Measurements from ENCODE around the gene PTPRO.

The PTPRO gene

DNA sequence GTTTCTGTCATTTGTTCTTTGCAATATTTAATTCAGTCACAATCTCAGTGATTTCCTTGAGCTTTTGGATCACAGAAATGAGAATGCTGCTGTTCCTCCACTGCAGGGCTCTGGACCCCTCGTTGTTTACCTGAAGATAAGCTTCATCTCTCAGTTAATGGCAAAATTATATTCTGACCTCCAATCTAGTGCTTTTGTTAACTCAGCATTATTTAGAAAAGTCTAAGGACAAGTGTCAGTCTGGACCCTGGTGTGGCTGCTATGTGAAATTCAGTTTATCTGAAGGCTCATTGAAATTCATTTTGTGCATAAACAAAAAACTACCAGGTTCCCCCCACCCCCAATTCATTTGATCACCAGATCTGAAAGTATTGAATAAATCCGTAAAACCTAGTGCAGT lies 84.7 kb downstream of the PTPRO start:
- TF ChIP-seq, protein P1, sequence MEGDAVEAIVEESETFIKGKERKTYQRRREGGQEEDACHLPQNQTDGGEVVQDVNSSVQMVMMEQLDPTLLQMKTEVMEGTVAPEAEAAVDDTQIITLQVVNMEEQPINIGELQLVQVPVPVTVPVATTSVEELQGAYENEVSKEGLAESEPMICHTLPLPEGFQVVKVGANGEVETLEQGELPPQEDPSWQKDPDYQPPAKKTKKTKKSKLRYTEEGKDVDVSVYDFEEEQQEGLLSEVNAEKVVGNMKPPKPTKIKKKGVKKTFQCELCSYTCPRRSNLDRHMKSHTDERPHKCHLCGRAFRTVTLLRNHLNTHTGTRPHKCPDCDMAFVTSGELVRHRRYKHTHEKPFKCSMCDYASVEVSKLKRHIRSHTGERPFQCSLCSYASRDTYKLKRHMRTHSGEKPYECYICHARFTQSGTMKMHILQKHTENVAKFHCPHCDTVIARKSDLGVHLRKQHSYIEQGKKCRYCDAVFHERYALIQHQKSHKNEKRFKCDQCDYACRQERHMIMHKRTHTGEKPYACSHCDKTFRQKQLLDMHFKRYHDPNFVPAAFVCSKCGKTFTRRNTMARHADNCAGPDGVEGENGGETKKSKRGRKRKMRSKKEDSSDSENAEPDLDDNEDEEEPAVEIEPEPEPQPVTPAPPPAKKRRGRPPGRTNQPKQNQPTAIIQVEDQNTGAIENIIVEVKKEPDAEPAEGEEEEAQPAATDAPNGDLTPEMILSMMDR (IDR thresholded peaks at IDR 0.05; ENCODE audit: borderline replicate concordance, insufficient read depth, low read depth, low read length): no peak
- H3K4me3 ChIP-seq (ENCODE audit: low read depth, low read length): no peak overlapping the region

DNA sequence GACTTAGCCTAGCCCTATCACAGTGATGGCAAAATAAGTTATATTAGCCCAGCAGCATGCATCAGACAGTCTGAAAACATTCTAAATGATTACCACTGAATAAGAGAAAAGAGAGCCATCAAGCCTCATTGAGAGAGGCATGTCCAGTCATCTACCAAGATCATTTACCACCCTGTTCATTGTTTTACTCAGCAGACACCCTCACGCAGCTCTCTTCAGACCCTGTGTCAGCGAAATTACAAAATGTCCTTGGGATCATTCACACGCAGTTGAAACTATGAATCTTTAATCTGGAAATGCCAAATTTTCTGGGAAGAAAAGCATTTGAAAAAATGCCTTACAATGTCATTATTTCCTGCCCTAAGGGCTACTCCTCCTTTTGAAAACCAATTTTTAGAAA lies 89.5 kb downstream of the PTPRO start:
- no peak overlapping the region for H3K4me3 ChIP-seq (ENCODE audit: low read depth, low read length)
- TF ChIP-seq, protein P1 (IDR thresholded peaks at IDR 0.05; ENCODE audit: borderline replicate concordance, insufficient read depth, low read depth, low read length): no peak

DNA sequence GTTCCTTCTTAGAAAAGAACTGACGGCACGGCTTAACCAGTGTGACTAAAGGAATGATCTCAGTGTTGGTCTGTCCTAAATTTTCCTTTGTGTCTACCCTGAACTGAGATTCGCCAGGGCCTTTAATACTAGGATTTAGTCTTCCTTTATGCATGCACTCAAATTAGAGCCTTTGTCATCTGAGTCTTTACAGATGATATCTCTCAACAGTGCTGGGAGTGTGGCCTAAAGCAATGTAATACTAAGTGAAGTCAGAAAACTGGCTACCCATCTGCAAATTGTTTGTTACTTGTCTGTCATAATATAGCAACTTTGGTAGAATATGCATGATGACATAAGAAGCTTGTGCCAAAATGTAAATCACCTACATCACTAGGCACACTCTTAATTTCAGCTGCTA lies 95.4 kb downstream of the PTPRO start:
- no peak overlapping the region for H3K4me3 ChIP-seq (ENCODE audit: low read depth, low read length)
- TF ChIP-seq, protein P1 (IDR thresholded peaks at IDR 0.05; ENCODE audit: borderline replicate concordance, insufficient read depth, low read depth, low read length): no peak

DNA sequence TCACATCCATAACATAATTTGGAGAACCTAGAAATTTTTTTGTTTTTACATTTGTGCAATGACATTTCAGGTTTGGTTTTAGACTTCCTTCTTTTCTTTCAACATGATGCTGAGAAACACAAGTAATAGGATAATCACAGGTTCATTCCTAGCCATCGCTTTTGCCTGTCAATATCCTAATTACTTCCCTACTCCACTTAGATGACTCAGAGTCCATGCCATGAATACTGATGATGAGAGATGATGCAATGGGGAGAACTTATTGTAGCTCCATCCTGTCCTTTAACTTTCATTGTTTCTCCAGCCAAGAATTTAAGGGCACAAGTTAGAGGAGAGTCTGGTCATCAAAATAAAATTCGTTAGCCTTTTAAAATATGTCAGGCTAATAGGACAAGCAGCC lies 101.3 kb downstream of the PTPRO start:
- TF ChIP-seq, protein P1 (IDR thresholded peaks at IDR 0.05; ENCODE audit: borderline replicate concordance, insufficient read depth, low read depth, low read length): no peak
- H3K4me3 ChIP-seq (ENCODE audit: low read depth, low read length): no peak overlapping the region

DNA sequence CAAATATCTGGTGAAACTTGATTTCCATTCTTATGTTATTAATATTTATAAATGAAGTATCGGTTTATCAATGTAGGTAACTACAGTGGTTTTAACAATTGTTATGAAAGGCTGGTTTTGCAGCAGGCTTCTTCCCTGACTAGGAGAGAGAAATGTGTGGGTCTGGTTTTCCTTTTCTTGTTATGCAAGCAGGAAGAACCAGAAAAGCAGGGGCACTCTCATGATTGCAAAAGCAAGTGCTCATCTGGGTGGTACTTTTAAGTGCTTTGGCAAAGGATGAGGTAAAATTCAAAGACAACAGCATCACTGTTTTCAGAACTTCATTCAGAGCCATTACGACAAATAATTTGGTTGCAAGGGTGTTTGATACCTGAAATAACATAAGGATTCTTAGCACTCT lies 105.6 kb downstream of the PTPRO start:
- TF ChIP-seq, protein P1 (IDR thresholded peaks at IDR 0.05; ENCODE audit: borderline replicate concordance, insufficient read depth, low read depth, low read length): no peak
- H3K4me3 ChIP-seq (ENCODE audit: low read depth, low read length): no peak overlapping the region

DNA sequence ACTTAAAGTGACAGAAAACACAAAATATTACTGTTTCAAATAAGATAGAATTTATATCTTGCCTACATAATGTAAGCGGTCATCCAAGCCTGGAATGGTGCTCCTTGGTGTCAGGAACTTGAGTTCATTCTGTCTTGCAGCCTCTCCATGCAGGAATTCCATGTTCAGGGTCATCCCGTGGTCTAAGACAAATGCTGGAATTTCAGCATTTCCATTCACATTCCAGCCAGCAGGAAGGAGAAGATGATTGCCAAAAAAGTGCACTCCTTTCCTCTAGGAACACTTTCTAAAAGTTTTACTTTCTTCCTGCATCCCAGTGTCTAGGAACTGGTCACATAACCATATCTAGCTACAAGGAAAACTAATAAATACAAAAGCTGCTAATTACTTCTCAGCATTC lies 106.3 kb downstream of the PTPRO start:
- TF ChIP-seq, protein P1 (IDR thresholded peaks at IDR 0.05; ENCODE audit: borderline replicate concordance, insufficient read depth, low read depth, low read length): no peak
- no peak overlapping the region for H3K4me3 ChIP-seq (ENCODE audit: low read depth, low read length)

DNA sequence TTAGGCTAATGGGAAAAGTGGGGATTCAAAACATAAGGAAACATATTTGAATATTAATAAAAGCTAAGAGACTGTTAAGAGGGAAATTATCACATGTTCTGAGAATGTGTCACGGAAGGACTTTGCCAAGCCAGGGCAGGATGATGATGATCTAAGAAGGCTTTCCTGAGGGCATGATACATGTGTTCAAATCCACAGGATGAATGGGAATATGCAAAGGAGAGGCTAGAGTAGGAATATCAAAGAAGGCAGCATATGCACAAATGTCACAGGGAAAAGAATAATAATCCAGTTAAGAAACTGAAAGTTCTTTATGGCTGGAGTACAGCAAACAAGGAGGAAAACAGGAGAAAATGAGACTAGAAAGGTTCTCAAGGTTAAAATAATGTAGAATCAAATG lies 107.0 kb downstream of the PTPRO start:
- TF ChIP-seq, protein P1 (IDR thresholded peaks at IDR 0.05; ENCODE audit: borderline replicate concordance, insufficient read depth, low read depth, low read length): no peak
- no peak overlapping the region for H3K4me3 ChIP-seq (ENCODE audit: low read depth, low read length)
